DND-41 (cell line): ENCODE data around the gene AP1M1.

ENCODE experiments used
- EZH2 ChIP-seq: IDR thresholded peaks from 3 replicates; pipeline ENCODE4 v1.6.1; 2012; ENCODE audit warnings: borderline replicate concordance, low read depth, mild to moderate bottlenecking, moderate library complexity, low read length, inconsistent platforms; ENCODE audit not compliant: severe bottlenecking
- TF ChIP-seq, protein P1 (sequence below): IDR thresholded peaks from 2 replicates; pipeline ENCODE4 v1.5.1; 2012; ENCODE audit warnings: borderline replicate concordance, low read length, moderate library complexity, mild to moderate bottlenecking; ENCODE audit not compliant: poor library complexity, severe bottlenecking; ENCODE audit errors: extremely low read depth

GRCh38 chr19:16190198-16190597, 7.5 kb upstream of the AP1M1 start:
- TF ChIP-seq, protein P1, sequence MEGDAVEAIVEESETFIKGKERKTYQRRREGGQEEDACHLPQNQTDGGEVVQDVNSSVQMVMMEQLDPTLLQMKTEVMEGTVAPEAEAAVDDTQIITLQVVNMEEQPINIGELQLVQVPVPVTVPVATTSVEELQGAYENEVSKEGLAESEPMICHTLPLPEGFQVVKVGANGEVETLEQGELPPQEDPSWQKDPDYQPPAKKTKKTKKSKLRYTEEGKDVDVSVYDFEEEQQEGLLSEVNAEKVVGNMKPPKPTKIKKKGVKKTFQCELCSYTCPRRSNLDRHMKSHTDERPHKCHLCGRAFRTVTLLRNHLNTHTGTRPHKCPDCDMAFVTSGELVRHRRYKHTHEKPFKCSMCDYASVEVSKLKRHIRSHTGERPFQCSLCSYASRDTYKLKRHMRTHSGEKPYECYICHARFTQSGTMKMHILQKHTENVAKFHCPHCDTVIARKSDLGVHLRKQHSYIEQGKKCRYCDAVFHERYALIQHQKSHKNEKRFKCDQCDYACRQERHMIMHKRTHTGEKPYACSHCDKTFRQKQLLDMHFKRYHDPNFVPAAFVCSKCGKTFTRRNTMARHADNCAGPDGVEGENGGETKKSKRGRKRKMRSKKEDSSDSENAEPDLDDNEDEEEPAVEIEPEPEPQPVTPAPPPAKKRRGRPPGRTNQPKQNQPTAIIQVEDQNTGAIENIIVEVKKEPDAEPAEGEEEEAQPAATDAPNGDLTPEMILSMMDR, result no peak
- no peak for TF ChIP-seq EZH2
